K562 (cell line): Measurements from ENCODE around the gene NAT14. TPM values are rescaled to one million over a fixed set of nuclear protein-coding genes. Genes with fewer than 3 reads are reported as not detected.

ENCODE experiments used
- KAT8 ChIP-seq: fragments of 450-650 bp; IDR thresholded peaks from 2 replicates; pipeline ENCODE4 v1.6.1; 2016; ENCODE audit warnings: low read depth, mild to moderate bottlenecking
- KLF6 ChIP-seq: fragments of 250-450 bp; sonication (Bioruptor Pico); IDR thresholded peaks from 2 replicates; pipeline ENCODE4 v1.4.0; 2020; ENCODE audit warnings: mild to moderate bottlenecking, moderate library complexity, borderline replicate concordance
- MEIS2 ChIP-seq: fragments of 450-650 bp; IDR thresholded peaks from 2 replicates; pipeline ENCODE4 v1.6.1; 2014; ENCODE audit warnings: mild to moderate bottlenecking; ENCODE audit not compliant: partially characterized antibody
- POLR2AphosphoS5 ChIP-seq: IDR thresholded peaks from 2 replicates; pipeline ENCODE4 v1.6.1; 2011; ENCODE audit warnings: mild to moderate bottlenecking, low read depth, low read length, moderate library complexity; ENCODE audit not compliant: control insufficient read depth, insufficient read depth
- POLR2H ChIP-seq: IDR thresholded peaks from 2 replicates; pipeline ENCODE4 v1.6.1; 2016; ENCODE audit warnings: missing genetic modification characterization, low read depth, mild to moderate bottlenecking, control low read depth, missing compliant biosample characterization, moderate library complexity
- XRCC5 ChIP-seq: fragments of 200-400 bp; formaldehyde crosslinking; IDR thresholded peaks from 2 replicates; pipeline ENCODE4 v1.6.1; 2017; ENCODE audit warnings: low read depth, mild to moderate bottlenecking, low read length
- ZNF561 ChIP-seq: fragments of 450-650 bp; formaldehyde crosslinking; conservative IDR thresholded peaks from 2 replicates; pipeline ENCODE4 v1.4.0; 2020; ENCODE audit warnings: mild to moderate bottlenecking, moderate library complexity
- polyA plus RNA-seq, 8 experiments: library from polyadenylated mRNA; depleted of rRNA in 4 of 8; stranded (reverse) in 5 of 8; unstranded in 3 of 8; fragments of >200 nt; fragmentation: Nextera tagmentation in 2 of 8; fragmentation: Illumina TruSeq in 1 of 8; extraction: Ambion mirVana in 2 of 8; extraction: Trizol in 1 of 8; gene quantifications; 2 replicates each; pipeline versions ENCODE4 v1.2.1 to v1.2.3, GENCODE V29; 2011 to 2014; ENCODE audit warnings: inconsistent platforms in 1 of 8, missing spikeins in 1 of 8
- total RNA-seq, 7 experiments: library from RNA; depleted of rRNA in 6 of 7; stranded (reverse); fragments of >200 nt in 6 of 7; fragmentation: Illumina TruSeq in 2 of 7; extraction: Trizol in 2 of 7; gene quantifications; 2 replicates each; pipeline versions ENCODE4 v1.2.1 to v1.2.3, GENCODE V29; 2011 to 2021; ENCODE audit warnings: low replicate concordance in 1 of 7
- TF ChIP-seq, protein P1 (sequence below), 2 experiments: fragments of 200-800 bp in 1 of 2; sonication (Bioruptor generic) in 1 of 2; sonication (generic) in 1 of 2; formaldehyde crosslinking in 1 of 2; IDR thresholded peaks in 1 of 2; conservative IDR thresholded peaks in 1 of 2; 2 replicates each; pipeline versions ENCODE4 v1.5.0 to v1.6.1; 2016 to 2020; ENCODE audit warnings: missing compliant biosample characterization in 1 of 2, missing genetic modification characterization in 1 of 2, missing genetic modification reagents in 1 of 2
- TF ChIP-seq, protein P2 (sequence below): sonication (generic); formaldehyde crosslinking; IDR thresholded peaks from 2 replicates; pipeline ENCODE4 v1.8.0; 2022; ENCODE audit warnings: mild to moderate bottlenecking, missing genetic modification reagents
- TF ChIP-seq, protein P3 (sequence below), 2 experiments: IDR thresholded peaks; 2 replicates each; pipeline ENCODE4 v1.6.1; 2011; ENCODE audit warnings: borderline replicate concordance in 1 of 2, control low read depth in 1 of 2, low read depth in 1 of 2, low read length in 1 of 2, mild to moderate bottlenecking in 1 of 2, mixed read lengths in 1 of 2, moderate library complexity in 1 of 2; ENCODE audit not compliant: insufficient read depth in 1 of 2, insufficient read length in 1 of 2, poor library complexity in 1 of 2, severe bottlenecking in 1 of 2; ENCODE audit errors: extremely low read depth in 1 of 2
- TF ChIP-seq, protein P4 (sequence below): fragments of 250-450 bp; sonication (Bioruptor Pico); IDR thresholded peaks from 2 replicates; pipeline ENCODE4 v1.5.0; 2021; ENCODE audit warnings: mild to moderate bottlenecking, moderate library complexity

The NAT14 gene
- total and polyA plus RNA-seq, 9 of the 15 experiments (the other 6 are each of a cell fraction or from before 2014, with no cell fraction given), result 2.4 to 77.0 (median 26.7) TPM

DNA sequence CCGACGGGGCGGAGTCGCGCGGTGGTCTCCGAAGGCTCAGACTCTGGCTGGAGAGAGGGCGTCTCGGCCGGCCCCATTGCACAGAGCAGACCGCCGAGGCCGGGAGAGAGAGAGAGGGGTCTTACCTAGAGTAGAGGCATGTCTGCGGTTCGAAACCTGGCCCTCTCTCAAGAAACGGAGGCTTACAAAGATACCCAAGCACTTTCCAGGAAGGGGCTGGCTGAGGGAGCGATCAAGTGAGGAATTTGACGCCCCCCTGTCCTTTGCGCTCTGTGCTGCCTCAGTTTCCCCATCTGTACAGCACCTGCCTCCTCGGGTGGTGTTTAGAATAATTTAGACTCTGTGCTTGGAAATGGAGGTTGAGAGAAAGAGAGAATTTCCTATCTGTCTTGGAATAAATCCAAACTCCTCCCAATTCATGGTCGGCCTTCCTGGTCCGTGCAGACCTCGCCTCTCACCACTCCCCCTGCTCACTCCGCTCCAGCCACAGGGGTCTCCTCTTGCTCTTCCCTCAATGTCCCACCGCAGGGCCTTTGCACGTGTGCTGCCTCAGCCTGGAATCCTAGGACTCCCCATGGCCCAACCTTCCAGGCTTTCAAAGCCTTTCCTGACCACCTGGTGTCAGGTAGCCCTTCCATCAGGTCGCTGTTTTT, 22.9 kb upstream of the NAT14 start (continued):
- TF ChIP-seq, protein P1, sequence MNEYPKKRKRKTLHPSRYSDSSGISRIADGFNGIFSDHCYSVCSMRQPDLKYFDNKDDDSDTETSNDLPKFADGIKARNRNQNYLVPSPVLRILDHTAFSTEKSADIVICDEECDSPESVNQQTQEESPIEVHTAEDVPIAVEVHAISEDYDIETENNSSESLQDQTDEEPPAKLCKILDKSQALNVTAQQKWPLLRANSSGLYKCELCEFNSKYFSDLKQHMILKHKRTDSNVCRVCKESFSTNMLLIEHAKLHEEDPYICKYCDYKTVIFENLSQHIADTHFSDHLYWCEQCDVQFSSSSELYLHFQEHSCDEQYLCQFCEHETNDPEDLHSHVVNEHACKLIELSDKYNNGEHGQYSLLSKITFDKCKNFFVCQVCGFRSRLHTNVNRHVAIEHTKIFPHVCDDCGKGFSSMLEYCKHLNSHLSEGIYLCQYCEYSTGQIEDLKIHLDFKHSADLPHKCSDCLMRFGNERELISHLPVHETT (CRISPR knock-in tag; conservative IDR thresholded peaks at IDR 0.05 in 1 of 2, IDR thresholded peaks at IDR 0.05 in 1 of 2), result no peak
- no peak for TF ChIP-seq KLF6 (CRISPR knock-in tag)
- 0 out of 2 replicates have a peak, but pooled peaks have one; percentile 22 for TF ChIP-seq POLR2AphosphoS5
- TF ChIP-seq, protein P2, sequence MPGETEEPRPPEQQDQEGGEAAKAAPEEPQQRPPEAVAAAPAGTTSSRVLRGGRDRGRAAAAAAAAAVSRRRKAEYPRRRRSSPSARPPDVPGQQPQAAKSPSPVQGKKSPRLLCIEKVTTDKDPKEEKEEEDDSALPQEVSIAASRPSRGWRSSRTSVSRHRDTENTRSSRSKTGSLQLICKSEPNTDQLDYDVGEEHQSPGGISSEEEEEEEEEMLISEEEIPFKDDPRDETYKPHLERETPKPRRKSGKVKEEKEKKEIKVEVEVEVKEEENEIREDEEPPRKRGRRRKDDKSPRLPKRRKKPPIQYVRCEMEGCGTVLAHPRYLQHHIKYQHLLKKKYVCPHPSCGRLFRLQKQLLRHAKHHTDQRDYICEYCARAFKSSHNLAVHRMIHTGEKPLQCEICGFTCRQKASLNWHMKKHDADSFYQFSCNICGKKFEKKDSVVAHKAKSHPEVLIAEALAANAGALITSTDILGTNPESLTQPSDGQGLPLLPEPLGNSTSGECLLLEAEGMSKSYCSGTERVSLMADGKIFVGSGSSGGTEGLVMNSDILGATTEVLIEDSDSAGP (CRISPR knock-in tag), result no peak
- TF ChIP-seq KAT8, result no peak
- TF ChIP-seq, protein P3, sequence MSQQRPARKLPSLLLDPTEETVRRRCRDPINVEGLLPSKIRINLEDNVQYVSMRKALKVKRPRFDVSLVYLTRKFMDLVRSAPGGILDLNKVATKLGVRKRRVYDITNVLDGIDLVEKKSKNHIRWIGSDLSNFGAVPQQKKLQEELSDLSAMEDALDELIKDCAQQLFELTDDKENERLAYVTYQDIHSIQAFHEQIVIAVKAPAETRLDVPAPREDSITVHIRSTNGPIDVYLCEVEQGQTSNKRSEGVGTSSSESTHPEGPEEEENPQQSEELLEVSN (IDR thresholded peaks at IDR 0.05; ENCODE audit: borderline replicate concordance in 1 of 2, extremely low read depth in 1 of 2, insufficient read depth in 1 of 2, insufficient read length in 1 of 2, low read depth in 1 of 2, low read length in 1 of 2, poor library complexity in 1 of 2, severe bottlenecking in 1 of 2), result peak in 1 of 2 experiments; percentile 40
- TF ChIP-seq POLR2H, result peak; percentile 64; the same call in 1 of the 2 replicates
- no peak for TF ChIP-seq XRCC5
- TF ChIP-seq MEIS2, result no peak
- TF ChIP-seq ZNF561 (CRISPR knock-in tag), result no peak
- TF ChIP-seq, protein P4, sequence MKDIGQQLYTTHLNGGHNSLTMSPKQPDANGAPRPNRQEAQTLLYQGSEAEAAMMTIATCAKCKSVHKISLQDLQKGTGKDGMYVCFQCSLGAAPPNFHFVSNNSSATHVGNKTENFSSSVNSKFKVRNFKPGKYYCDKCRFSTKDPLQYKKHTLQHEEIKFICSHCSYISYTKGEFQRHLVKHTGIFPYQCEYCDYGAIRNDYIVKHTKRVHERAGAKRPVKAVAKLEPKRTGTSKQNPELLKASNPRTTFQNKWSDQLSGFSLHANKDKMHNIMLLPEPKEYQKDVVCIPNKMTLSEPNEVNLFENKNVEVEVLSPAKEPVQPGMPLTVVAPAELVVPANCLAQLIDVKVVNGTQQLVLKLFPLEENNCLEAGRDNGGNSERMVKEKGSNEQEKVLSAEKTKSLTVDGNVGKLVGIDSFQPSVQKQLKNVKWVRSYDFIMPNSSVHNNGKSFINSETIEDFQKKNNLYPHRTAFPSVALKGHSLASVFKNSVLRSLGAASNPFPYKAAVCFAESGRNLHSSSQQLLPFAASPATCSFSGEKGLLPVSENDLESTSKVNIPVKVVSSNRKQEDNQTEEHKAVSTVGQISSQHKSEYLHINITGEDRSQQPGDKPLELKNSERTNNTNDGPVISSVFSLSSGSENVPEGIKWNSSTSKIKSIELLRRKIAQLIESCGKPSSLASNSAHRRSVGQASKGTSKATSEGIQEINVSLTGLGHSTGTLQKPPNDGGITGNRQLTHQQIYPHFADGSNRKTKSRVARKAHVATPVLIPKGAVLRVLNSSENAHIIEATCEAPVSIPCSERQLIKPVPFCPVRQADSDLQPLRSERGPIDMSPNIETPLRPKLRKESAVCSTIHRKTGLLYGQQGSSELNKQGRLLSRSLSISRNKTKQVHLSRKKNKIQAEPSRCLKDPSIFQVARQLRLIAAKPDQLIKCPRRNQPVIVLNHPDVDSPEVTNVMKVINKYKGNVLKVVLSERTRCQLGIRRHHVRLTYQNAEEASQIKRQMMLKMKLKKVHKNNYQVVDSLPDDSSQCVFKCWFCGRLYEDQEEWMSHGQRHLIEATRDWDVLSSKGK (CRISPR knock-in tag), result no peak
